EL (cell line): ENCODE data around the gene COL6A2.
"Not testable (repeated sequence)": the region's sequence is repeated elsewhere in the genome, so short reads cannot be mapped to it uniquely, and the experiment has no call there.

Experiments used
- DNase-seq: peaks from one replicate; pipeline ENCODE4 v3.0.0-alpha.2; 2016

COL6A2 gene

GRCh38 chr21:46061063-46061462 lies 36.8 kb upstream of the COL6A2 start:
- no peak for DNase-seq

DNA sequence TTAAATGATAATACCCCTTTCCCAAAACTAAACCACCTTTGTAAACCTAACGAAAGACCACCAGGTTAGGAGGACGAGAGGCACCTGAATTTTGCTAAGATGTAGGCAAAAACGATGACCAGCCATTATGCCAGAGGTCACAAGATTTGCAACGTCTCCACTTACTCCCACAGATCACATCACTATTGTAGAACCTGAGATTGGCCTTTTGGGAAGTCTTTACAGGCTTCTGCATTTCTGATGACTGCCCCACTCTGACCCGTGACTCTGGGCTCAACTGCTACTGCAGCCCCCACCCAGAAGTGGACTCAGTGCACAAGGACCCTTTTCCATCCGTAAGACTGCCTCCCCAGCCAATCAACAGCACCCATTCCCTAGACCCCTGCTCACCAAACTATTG lies 36.4 kb upstream of the COL6A2 start:
- DNase-seq = no peak

DNA sequence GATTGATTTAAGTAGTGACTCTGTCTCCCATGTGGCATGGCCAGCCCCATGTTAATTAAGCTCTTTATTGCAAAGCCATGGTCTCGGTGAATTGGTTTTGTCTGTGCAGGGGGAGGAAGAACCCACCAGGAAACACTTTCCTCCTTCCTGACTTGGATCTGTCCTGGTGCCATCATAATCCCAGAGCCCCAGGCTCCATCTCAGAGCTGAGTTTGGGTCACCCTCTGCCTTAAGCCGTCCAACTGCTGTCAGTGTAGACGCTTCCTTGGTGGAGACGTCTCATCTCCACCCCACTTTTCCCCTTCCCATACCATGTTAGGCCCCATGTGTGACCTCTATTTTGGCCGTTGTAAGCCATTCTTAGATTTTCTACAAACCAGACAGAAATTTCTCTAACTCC lies 36.0 kb upstream of the COL6A2 start:
- DNase-seq = no peak

DNA sequence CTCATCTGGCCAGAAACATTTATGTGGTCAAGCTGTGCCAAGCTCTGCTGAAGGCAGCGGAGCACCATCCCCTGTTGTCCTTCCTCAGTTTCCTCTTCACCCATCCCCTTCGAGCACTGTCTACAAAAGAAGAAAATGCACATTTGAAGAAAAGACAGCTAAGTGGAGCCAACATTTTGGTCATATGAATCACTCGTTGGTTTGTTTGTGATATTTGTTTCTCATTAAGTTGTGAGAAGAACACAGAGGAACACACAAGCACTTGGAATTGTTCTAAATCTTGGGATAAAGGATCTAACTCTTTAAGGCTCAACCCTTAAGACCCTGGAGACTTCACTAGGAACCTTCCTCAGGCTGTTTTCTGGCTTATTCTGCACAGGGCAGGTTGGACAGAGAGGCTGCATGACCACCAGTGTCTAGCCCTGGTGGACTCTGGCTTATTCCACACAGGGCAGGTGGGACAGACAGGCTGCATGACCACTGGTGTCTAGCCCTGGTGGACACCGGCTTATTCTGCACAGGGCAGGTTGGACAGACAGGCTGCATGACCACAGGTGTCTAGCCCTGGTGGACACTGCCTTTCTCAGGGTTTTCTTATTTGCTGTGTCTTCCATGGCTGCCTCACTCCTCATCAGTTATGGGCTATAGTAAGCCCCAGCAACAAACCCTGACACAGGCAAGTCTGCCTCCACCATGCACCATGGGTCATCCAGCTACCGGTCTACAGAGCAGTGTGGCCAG lies 35.3 kb upstream of the COL6A2 start:
- no peak for DNase-seq

DNA sequence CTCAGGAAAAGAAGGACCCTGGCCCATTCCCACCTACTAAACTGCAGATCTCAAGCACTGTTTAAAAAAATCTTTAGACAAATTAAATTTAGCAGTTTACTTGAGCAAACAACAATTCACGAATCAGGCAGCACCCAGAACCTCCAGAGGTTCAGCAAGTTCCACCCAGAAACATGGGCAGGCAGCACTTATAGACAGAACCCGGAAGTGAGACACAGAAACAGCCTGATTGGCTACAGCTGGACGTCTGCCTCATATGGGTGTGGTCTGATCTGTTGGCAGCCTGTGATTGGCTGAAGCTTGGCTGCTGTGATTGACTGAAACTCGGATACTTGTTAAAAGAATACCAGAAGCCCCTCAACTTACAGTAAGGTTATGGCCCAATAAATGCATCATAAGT lies 34.7 kb upstream of the COL6A2 start:
- DNase-seq = no peak

GRCh38 chr21:46063734-46064680 lies 33.9 kb upstream of the COL6A2 start:
- DNase-seq = no peak

DNA sequence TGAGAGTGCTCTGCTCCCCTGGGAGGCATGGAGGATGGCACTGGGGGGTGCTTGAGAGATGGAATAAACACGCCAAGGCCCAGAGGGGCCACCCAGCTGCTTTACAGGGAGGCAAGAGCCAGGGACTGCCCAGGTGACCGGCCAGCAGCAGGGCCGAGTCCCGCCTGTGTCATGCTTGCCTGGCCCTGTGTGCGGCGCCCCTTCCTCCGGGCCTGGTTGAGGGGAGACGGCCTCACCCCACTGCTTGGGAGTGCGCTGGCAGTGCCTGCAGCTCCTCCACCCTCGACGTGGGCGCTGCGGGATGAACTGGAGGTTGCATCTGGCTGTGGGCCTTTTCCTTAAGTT lies 33.1 kb upstream of the COL6A2 start:
- DNase-seq = no peak

GRCh38 chr21:46065215-46065913 lies 32.5 kb upstream of the COL6A2 start:
- peak; percentile 53 for DNase-seq

DNA sequence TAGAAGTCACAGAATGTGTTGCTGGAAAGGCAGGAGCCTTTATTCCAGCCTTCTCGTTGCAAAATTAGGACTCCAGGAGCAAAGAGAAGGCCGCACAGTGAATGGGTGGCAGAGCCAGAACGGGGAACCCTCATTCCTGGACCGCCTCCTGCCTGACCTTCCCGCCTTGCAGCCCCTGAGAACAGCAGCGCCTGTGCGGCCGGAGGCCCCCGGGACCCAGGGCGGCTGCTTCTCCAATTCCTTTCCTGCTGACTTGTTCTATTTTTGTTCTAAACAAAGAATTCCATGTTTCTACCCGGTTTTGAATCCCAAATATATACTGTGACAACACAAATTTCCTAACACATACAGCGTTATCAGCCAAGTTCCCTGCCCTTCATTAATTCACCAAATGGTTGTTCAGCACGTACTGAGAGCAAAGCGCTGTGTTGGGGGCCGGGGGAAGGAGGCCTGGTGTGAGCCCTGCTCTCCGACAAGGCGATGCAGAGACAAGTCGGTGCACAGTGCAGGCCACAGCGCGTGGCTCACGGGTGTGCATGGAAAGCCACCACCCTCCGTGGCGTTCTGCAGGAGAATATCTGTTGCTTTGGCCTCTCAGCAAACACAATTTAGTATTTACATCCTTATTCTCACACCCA lies 31.9 kb upstream of the COL6A2 start:
- no peak for DNase-seq

DNA sequence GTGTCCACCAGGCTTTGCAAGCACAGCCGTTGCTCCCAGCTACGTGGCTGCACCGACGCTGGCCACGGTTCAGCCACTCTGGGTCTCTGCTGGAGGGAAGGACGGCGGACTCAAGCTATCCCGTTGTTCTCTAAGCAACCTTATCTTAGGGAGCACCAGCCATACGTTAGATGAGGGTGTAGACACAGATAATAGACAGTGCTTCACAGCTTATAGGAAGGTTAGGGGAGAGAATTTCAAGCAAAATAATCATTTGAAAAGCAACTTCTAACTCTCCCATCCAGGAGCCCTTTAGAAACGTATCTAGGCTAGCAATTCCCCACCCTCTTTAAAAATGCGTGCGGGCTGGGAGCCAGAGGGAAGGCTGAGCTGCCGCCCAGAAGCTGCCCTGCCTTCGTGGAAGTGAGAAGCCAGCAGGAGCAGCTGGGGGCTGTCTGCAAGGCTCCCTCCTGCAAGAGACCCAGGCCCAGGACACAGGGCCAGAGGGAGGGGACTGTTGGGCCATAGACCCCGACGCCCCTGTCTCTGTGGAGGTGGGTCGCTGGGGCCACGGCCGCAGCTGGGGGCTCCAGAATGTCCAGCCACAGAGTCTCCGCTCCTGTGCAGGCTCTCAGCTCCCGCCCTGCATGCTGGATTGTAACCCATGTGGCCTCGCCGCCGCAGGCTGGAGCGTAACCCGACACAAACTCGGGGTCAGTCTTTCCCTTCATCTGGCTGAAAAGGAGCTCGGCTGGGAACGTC lies 31.2 kb upstream of the COL6A2 start:
- DNase-seq = no peak

- no peak for DNase-seq
Observed at GRCh38 chr21:46067505-46068201, 30.3 kb upstream of the COL6A2 start.

DNA sequence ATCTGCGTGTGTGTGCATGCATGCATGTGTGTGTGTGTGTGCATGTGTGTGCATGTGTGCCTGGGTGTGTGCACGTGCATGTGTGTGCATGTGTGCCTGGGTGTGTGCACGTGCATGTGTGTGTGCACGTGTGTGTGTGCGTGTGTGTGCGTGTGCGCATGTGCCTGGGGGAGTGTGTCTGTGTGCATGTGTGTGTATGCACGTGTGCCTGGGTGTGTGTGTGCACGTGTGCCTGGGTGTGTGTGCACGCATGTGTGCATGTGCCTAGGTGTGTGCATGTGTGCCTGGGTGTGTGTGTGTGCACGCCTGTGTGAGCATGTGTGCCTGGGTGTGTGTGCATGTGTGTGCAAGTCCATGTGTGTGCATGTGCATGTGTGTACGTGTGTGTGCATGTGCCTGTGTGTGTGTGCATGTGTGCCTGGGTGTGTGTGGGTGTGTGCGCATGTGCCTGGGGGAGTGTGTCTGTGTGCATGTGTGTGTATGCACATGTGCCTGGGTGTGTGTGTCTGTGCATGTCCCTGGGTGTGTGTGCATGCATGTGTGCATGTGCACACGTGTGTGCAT lies 29.3 kb upstream of the COL6A2 start:
- no peak for DNase-seq

DNA sequence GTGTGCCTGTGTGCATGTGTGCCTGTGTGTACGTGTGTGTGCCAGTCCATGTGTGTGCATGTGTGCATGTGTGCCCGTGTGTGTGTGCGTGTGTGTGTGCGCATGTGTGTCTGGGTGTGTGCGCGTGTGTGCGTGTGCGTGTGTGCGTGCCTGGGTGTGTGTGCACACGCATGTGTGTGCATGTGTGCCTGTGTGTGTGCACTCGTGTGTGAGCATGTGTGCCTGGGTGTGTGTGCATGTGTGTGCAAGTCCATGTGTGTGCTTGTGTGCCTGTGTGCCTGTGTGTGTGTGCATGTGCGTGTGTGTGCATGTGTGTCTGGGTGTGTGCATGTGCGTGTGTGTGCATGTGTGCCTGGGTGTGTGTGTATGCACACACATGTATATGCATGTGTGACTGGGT lies 28.7 kb upstream of the COL6A2 start:
- no peak for DNase-seq

DNA sequence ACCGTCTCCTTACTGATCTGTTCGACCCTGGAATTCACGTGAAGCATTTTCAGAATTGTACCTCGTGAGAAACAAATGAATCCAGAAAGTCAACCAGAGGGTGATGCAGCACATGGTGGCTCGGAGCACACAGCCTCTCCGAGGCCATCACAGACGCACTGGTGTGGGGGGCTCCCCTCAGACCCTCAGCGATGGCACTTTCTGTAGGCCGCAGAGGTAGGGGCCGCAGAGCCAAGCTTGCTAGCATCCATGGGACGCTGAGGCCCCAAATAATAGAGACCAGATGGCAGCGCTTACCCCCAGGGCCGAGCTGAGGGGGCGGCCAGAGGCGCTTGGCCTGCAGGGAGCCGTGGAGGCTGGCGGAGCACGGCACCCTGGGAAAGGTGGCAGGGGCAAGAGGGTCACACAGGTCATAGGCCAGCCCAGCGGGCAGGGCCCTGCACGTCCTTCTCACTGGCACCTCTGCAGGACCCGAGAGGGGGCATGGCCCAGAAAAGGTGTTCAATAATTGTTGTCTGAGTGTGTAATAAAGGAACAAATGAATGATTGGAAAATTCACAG lies 28.1 kb upstream of the COL6A2 start:
- no peak for DNase-seq

- DNase-seq = no peak
Observed at GRCh38 chr21:46071082-46071481, 26.8 kb upstream of the COL6A2 start.

- DNase-seq = not testable (repeated sequence)
Observed at GRCh38 chr21:46076724-46077123, 21.2 kb upstream of the COL6A2 start.

- DNase-seq = no peak
Observed at GRCh38 chr21:46077674-46078101, 20.2 kb upstream of the COL6A2 start.

- peak; percentile 21 for DNase-seq
Observed at GRCh38 chr21:46078322-46078977, 19.5 kb upstream of the COL6A2 start.

DNA sequence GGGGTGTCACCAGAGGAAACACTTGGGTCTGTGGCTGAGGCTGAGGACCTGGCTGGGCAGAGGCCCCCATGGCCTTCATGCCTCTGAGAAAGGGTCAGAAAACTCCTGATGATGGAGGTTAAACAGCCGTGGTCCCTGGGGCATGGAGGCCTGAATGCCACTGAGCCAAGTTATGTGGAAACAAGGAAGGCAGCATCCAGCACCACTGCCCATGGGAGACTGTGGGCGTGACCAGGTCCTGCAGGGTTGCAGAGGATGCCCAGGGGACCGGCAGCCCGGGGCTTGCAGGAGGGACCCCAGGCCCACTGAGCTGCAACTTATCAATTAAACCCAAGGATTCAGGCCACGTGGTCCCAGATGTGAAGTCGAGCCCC lies 18.9 kb upstream of the COL6A2 start:
- no peak for DNase-seq

DNA sequence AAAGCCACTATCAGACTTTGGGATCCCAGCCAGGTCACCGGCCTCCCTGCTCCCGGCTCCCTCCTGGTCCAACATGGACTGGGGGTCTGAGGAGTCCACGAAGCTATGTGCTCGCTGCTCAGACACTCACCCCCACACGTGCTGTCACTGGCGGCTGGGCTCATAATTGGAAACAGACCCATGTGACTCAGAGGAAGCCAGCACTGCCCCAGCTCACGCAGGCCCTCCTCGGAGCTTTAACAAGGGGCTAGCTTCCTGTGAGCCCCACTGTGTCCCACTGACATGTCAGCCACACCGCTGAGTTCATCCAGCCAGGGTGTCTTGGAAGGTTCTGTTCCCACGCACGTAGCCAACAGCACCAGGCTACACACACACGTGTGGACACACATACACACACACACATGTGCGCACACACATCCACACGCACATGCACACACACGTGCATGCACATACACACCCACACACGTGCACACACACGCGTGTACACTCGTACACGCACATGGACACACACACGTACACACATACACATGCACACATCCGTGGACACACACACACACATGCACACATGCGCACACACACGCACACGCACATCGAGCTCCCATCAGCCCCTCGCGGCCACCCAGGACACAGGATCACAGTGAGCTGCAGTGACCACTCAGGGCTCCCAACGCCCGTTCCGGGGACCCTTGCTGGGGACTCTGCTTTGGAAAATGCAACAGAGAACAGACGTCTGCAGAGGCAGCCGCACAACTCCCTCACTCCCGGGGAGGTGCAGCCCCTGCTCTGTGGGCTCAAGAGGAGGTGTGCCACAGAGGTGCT lies 18.4 kb upstream of the COL6A2 start:
- peak; percentile 96 for DNase-seq
